Measurements from ENCODE around the gene H2BK1.

H2BK1 gene

DNA sequence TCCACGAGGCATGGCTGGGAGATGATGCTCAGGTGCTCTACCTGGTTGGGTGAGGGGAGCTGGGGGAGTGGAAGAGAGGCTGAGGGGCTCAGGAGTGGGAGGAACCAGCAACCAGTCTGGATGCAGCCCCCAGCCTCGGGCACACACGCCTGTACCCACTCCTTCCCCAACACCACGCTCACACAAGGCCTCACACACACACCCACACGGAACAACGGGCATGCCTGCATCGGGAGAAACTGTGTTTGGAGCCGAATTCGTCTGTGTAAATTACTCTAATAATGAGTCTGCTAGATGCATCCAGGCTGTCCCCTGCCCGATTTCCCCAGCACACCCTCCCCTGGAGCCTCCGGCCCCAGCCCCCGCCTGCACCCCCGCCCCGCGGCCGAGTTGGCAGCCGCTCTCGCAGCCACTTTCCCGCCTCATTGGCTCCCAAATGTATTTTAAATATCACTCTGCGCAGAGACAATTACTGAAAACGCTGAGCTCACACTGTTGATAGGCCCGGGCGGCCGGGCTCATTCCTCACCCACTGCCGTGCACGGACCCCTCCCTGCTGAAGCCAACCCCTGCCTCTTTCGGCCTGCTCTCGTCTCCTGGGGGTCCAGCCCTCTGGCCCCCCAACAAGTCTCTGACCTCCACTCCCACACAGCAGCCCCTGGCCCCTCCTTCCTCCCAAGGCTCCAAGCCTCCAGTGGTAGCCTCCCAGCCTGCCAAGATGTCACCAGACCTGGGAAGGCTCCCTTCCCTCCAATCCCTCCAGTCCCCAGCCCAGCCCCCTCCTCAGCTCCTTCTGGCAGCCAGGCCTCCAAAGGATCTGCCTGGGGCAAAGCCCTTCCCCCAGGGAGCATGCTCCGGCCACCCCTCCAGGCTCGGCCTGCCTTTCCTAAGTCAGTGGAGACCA lies 11.1 kb downstream of the H2BK1 start:
- peak; percentile 83 for DNase-seq

DNA sequence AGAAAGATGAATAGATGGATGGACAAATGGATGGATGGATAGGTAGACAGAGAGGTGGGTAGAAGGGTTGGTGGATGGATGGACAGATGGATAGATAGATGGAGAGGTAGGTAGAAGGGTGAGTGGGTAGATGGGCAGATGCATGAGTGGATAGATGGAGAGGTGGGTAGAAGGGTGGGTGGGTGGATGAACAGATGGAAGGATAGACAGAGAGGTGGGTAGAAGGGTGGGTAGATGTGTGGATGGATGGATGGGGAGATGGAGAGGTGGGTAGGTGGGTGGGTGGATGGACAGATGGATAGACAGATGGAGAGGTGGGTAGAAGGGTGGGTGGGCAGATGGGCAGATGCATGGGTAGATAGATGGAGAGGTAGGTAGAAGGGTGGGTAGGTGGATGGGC lies 12.4 kb downstream of the H2BK1 start:
- DNase-seq = no peak

GRCh38 chr7:151195616-151196450 lies 14.5 kb downstream of the H2BK1 start:
- DNase-seq = no peak

GRCh38 chr7:151194188-151194587 lies 16.1 kb downstream of the H2BK1 start:
- DNase-seq = no peak

- DNase-seq = no peak
Measured at GRCh38 chr7:151193203-151193978, 16.9 kb downstream of the H2BK1 start.

DNA sequence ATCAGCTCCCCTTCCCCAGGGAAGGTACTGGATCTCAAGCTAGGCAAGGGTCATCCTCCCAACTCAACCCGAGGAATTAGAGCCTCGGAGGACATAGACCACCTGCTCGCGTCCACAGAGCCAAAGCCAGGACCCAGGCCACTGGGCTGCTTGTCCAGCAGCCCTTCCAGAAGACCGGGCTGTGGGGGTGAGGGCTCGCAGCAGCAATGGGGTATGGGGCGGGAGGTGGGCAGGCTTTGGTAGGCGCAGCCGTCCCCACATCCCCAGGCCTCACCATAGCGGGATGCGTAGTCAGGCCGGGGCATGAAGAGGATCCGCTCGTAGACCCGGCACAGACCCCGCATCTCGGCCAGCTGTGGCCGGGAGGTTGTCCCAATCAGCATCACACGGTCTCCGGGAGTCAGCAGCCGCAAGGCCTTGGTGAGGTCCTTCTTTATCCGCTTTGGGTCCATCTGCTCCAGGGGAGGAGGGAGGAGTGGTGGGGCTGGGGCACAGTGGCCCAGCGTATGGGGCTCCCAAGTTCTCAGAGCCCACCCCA lies 18.2 kb downstream of the H2BK1 start:
- no peak for DNase-seq

- no peak for DNase-seq
Measured at GRCh38 chr7:151191544-151191943, 18.7 kb downstream of the H2BK1 start.

GRCh38 chr7:151189038-151189437 lies 21.2 kb downstream of the H2BK1 start:
- no peak for DNase-seq

DNA sequence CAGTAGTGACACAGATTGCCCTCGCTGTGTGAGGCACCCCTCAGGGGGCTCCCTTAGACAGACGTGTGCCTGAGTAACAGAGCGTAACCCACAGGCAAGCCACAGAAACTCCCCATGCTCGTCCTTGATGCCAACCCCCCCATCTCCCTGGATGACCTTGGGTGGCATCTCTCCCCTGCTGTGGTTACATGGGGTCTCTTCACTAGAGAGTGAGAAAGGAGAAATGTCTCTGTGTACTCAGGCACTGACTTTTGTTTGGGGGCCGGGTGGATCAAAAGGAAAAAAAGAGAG lies 22.1 kb downstream of the H2BK1 start:
- DNase-seq = no peak

GRCh38 chr7:151187409-151188251 lies 22.7 kb downstream of the H2BK1 start:
- DNase-seq = no peak

DNA sequence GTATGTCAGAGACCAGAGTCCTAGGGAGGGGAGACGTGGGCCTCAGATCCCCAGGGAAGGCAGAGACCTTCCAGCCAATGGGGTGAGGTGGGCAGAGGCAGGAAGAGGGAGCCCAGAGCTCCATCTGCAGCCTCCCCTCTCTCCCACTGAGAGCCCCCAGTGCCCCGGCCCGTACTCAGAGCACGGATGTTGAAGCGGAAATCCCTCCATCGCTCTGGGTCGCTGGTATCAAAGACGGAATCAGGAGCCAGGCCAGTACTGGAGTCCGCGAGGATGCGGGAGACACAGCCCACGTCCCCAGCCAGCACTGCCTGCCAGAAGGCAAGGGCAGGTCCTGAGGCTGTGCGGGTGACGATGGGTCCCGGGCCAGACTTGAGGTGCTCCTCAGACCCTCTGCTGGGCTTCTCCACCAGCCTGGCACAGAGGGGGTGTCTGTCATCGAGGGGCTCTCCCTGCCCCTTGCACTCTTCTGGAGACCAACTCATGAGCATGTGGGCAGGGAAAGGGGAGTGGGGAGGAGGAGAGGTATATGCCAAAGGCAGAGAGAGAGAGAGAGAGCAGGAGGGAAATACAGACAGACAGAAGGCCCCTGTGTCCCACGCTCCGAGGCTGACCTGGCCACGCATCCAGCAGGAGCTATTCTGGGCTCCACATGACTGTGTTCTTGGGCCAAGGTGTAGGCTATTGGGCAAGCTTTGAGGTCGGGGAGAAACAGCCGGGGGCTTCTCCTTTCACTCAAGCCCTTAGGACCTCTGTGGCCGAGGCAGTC lies 23.5 kb downstream of the H2BK1 start, which contains the start of gene ASB10:
ASB10 (minus strand) TSS at position 611 of the 769 bp plus-strand sequence; CDS start at position 491, 120 bp downstream.
- peak; percentile 25 for DNase-seq

DNA sequence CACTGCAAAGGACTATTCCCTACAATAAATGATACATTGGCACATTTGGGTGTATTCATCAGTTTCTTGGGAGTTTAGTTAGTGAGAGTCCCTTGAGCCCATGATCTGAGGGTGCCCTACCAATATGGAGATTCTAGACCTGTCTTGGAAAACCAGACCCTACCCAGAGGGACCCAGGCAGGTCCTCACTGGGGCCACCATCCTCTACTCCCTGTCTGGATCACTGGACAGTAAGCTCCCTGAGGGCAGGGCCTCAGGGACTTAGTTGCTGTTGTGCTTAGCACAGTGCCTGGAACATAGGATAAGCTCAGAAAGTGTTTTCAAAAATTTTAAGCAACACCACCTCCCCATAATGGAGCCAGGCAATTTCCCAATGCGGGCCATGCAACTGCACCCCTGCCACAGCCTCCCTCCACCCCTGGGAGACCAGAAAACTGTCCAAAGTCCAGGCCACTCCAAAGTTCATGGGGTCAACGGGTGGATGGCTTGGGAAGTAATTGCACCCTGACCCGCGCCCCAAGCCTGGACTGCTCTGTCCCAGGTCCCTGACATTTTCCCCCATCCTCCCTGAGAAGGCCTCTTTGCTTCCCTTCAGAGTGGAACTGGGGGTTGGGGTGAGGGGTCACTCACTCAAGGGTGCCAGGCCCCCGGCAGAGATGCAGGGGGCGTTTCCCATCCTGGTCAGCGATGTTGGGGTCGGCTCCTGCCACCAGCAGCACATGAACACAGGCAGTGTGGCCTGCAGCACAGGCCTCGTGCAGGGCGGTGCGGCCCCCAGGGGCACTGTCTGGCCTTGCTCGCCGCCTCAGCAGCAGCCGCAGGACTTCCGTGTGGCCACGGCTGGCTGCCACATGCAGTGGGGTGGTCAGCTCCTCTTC lies 24.3 kb downstream of the H2BK1 start:
- no peak for DNase-seq

GRCh38 chr7:151181011-151181431 lies 29.3 kb downstream of the H2BK1 start:
- DNase-seq = no peak

- DNase-seq = no peak
Measured at GRCh38 chr7:151179946-151180345, 30.3 kb downstream of the H2BK1 start.

GRCh38 chr7:151179287-151179860 lies 30.9 kb downstream of the H2BK1 start:
- peak; percentile 15 for DNase-seq

DNA sequence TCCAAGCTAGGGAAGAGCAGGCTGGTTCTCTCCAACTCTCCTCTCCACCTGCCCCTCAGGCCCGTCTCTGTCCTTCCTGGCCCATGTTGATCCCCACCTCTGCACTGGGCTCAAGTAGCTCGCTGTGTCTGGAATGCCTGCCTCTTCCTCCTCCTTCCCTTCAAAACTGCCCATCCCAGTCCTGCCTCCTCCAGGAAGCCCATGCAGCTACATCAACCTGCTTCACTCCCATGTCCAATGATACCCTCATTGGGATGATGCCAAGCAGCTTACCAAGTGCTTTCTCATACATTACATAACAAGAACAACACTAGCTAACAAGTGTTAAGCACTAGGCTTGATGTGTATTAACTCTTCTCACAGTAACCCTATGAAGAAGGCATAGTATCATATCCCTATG lies 31.5 kb downstream of the H2BK1 start:
- no peak for DNase-seq

DNA sequence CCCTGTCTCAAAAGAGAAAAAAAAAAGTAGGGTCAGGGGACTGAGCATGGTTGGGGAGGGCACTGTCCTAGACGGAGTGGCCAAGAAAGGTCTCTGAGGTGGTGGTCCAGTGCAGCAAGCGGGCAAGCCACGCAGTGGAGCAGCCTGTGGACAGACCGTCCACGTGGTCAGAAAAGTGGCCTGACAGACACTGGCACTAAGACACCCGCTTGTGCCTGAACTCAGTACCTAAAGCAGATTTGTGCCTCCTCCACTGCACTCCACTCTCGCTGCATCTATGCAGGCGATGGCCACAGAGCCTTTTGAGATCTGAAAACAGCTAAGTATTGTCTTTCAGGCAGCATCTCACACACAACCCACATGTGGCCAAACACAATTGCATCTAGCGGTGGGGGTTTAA lies 32.1 kb downstream of the H2BK1 start:
- DNase-seq = no peak

- no peak for DNase-seq
Measured at GRCh38 chr7:151177310-151177709, 33.0 kb downstream of the H2BK1 start.

DNA sequence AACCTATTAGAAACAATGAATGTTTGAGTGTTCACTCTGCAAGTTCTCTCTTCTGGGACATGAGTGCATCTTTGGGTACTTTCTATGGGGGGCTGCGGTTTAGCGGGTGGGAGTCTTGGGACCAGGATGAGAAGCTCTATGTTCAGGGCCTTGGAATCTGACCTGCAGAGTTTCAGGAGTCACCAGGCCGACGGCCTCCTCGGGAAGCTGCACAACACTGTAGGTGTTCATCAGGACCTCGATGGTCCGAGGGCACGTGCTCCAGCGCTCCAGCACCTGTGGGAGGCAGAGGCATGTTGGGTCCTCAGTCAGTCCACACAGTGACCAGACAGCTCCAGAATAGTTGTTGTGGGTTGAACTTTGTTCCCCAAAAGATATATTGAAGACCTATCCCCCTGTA lies 33.9 kb downstream of the H2BK1 start:
- no peak for DNase-seq
